DOHH2 (cell line): ENCODE results near the gene CD3G.

Experiments used
- CTCF ChIP-seq: fragments of 200-600 bp; sonication (generic); IDR thresholded peaks from one replicate; pipeline ENCODE4 v1.5.1; 2014; ENCODE audit warnings: antibody characterized with exemption, mild to moderate bottlenecking, low read depth, low read length; ENCODE audit not compliant: poor library complexity, severe bottlenecking
- EZH2phosphoT487 ChIP-seq: fragments of 200-600 bp; sonication (generic); IDR thresholded peaks from 2 replicates; pipeline ENCODE4 v1.6.1; 2017; ENCODE audit warnings: borderline replicate concordance, mild to moderate bottlenecking, antibody characterized with exemption, low read length, moderate library complexity, mixed read lengths

- TF ChIP-seq CTCF = no peak
- no peak for TF ChIP-seq EZH2phosphoT487
Observed at GRCh38 chr11:118321386-118322082, 22.6 kb upstream of the CD3G start.
